Fibroblast of villous mesenchyme (primary cell): ENCODE measurements around the gene TBC1D25. TPM values are rescaled to one million over a fixed set of nuclear protein-coding genes. Genes with fewer than 3 reads are reported as not detected.
A peak's percentile ranks its signal among the peaks of the same experiment; 100 is the strongest.

Experiments
- DNase-seq: peaks from one replicate; pipeline ENCODE4 v3.0.0-alpha.2; 2010; ENCODE audit warnings: low read depth
- H3K4me3 ChIP-seq: 2 replicates; pipeline ENCODE4 v1.5.1; 2011; ENCODE audit warnings: low read depth, mild to moderate bottlenecking, low read length
- CTCF ChIP-seq: IDR thresholded peaks from 2 replicates; pipeline ENCODE4 v1.5.1; 2012; ENCODE audit warnings: low read depth, mild to moderate bottlenecking, low read length; ENCODE audit not compliant: insufficient read depth
- total RNA-seq: library from RNA; depleted of rRNA; stranded (reverse); fragments of >200 nt; gene quantifications from 2 replicates; pipeline ENCODE4 v1.2.3, GENCODE V29; 2012

Gene TBC1D25
- 7.8 and 12.2 TPM in 2 replicates for total RNA-seq

- H3K4me3 ChIP-seq: peak within 1 kb of the TSS; percentile 77
- TF ChIP-seq CTCF: peak; percentile 32
- DNase-seq: peak; percentile 99
Measured at GRCh38 chrX:48539345-48540027, at the start of gene TBC1D25. Gene TBC1D25 (plus strand): TSS chrX:48539714. CDS start chrX:48539798, 84 bp downstream.

GRCh38 chrX:48489892-48490291, 49.6 kb upstream of the TBC1D25 start:
- H3K4me3 ChIP-seq: no peak overlapping the region
- no peak for DNase-seq
- no peak for TF ChIP-seq CTCF

- no peak for DNase-seq
- TF ChIP-seq CTCF: no peak
- H3K4me3 ChIP-seq: no peak overlapping the region
Measured at GRCh38 chrX:48490661-48491060, 48.9 kb upstream of the TBC1D25 start.

GRCh38 chrX:48491809-48492208, 47.7 kb upstream of the TBC1D25 start:
- TF ChIP-seq CTCF: no peak
- DNase-seq: no peak
- no peak overlapping the region for H3K4me3 ChIP-seq

- TF ChIP-seq CTCF: no peak
- H3K4me3 ChIP-seq: no peak overlapping the region
- DNase-seq: peak; percentile 69
Measured at GRCh38 chrX:48492293-48492910, 47.1 kb upstream of the TBC1D25 start.

- peak; percentile 42 for TF ChIP-seq CTCF
- H3K4me3 ChIP-seq: no peak overlapping the region
- peak; percentile 63 for DNase-seq
Measured at GRCh38 chrX:48493890-48494364, 45.6 kb upstream of the TBC1D25 start.
